H9 (cell line): ENCODE measurements around the gene PLA2G12B. TPM values are rescaled to one million over a fixed set of nuclear protein-coding genes. Genes with fewer than 3 reads are reported as not detected.

ENCODE experiments used
- DNase-seq: peaks from one replicate; pipeline ENCODE4 v3.0.0-alpha.2; 2017
- H2AFZ ChIP-seq: one replicate; pipeline ENCODE4 v1.6.1; 2013; ENCODE audit warnings: mild to moderate bottlenecking, low read length, control low read depth, moderate library complexity
- H2AK5ac ChIP-seq: 2 replicates; pipeline ENCODE4 v1.6.1; 2013; ENCODE audit warnings: low read length, control low read depth, mixed read lengths; ENCODE audit not compliant: insufficient read length
- H2BK120ac ChIP-seq: one replicate; pipeline ENCODE4 v1.6.1; 2013; ENCODE audit warnings: low read depth, mild to moderate bottlenecking, low read length, control low read depth, inconsistent platforms; ENCODE audit not compliant: poor library complexity, severe bottlenecking
- H2BK12ac ChIP-seq: 2 replicates; pipeline ENCODE4 v1.6.1; 2013; ENCODE audit warnings: low read length, control low read depth, mixed read lengths, low read depth; ENCODE audit not compliant: insufficient read length
- H2BK15ac ChIP-seq: 2 replicates; pipeline ENCODE4 v1.6.1; 2013; ENCODE audit warnings: low read depth, low read length, control low read depth
- H2BK20ac ChIP-seq: one replicate; pipeline ENCODE4 v1.6.1; 2013; ENCODE audit warnings: low read depth, mild to moderate bottlenecking, low read length, control low read depth, inconsistent platforms; ENCODE audit not compliant: poor library complexity, severe bottlenecking
- H2BK5ac ChIP-seq: 2 replicates; pipeline ENCODE4 v1.6.1; 2013; ENCODE audit warnings: low read length, control low read depth, mixed read lengths; ENCODE audit not compliant: insufficient read length
- H3K14ac ChIP-seq: 2 replicates; pipeline ENCODE4 v1.6.1; 2013; ENCODE audit warnings: low read length, control low read depth; ENCODE audit not compliant: insufficient read depth
- H3K18ac ChIP-seq: 2 replicates; pipeline ENCODE4 v1.6.1; 2013; ENCODE audit warnings: low read depth, mild to moderate bottlenecking, mixed read lengths, low read length, control low read depth; ENCODE audit not compliant: insufficient read length
- H3K23ac ChIP-seq: 2 replicates; pipeline ENCODE4 v1.6.1; 2013; ENCODE audit warnings: low read length, control low read depth, mixed read lengths, low read depth; ENCODE audit not compliant: insufficient read length
- H3K23me2 ChIP-seq: 2 replicates; pipeline ENCODE4 v1.6.1; 2013; ENCODE audit warnings: low read depth, mild to moderate bottlenecking, mixed read lengths, low read length, control low read depth; ENCODE audit not compliant: insufficient read length, poor library complexity, severe bottlenecking
- H3K27ac ChIP-seq: 2 replicates; pipeline ENCODE4 v1.5.1; 2013; ENCODE audit warnings: low read length, control low read depth, mixed read lengths, low read depth; ENCODE audit not compliant: insufficient read length
- H3K27me3 ChIP-seq: 2 replicates; pipeline ENCODE4 v1.6.1; 2013; ENCODE audit warnings: low read length, control low read depth, inconsistent platforms; ENCODE audit not compliant: insufficient read depth
- H3K4ac ChIP-seq: 2 replicates; pipeline ENCODE4 v1.6.1; 2013; ENCODE audit warnings: low read depth, mild to moderate bottlenecking, control low read depth, inconsistent platforms, low read length, moderate library complexity
- H3K4me1 ChIP-seq: 2 replicates; pipeline ENCODE4 v1.6.1; 2013; ENCODE audit warnings: low read length, control low read depth, inconsistent platforms; ENCODE audit not compliant: insufficient read depth
- H3K4me2 ChIP-seq: 2 replicates; pipeline ENCODE4 v1.6.1; 2013; ENCODE audit warnings: low read length, control low read depth, mixed read lengths; ENCODE audit not compliant: insufficient read length, insufficient read depth
- H3K56ac ChIP-seq: 2 replicates; pipeline ENCODE4 v1.6.1; 2013; ENCODE audit warnings: low read depth, mild to moderate bottlenecking, mixed read lengths, low read length, control low read depth; ENCODE audit not compliant: insufficient read length
- H3K79me1 ChIP-seq: 2 replicates; pipeline ENCODE4 v1.6.1; 2013; ENCODE audit warnings: low read depth, mild to moderate bottlenecking, moderate library complexity, low read length, control low read depth, inconsistent platforms; ENCODE audit not compliant: insufficient read depth, poor library complexity, severe bottlenecking
- H3K79me2 ChIP-seq: 2 replicates; pipeline ENCODE4 v1.6.1; 2013; ENCODE audit warnings: low read length, control low read depth, inconsistent platforms; ENCODE audit not compliant: insufficient read depth
- H3K9ac ChIP-seq: 2 replicates; pipeline ENCODE4 v1.6.1; 2013; ENCODE audit warnings: low read length, control low read depth, mixed read lengths; ENCODE audit not compliant: insufficient read length; ENCODE audit errors: extremely low read depth
- H3K9me3 ChIP-seq: one replicate; pipeline ENCODE4 v1.6.1; 2013; ENCODE audit warnings: low read depth, low read length, inconsistent platforms; ENCODE audit not compliant: control insufficient read depth
- H3T11ph ChIP-seq: one replicate; pipeline ENCODE4 v1.6.1; 2013; ENCODE audit warnings: mild to moderate bottlenecking, low read length, control low read depth, inconsistent platforms
- H4K20me1 ChIP-seq: one replicate; pipeline ENCODE4 v1.6.1; 2013; ENCODE audit not compliant: control insufficient read depth, insufficient read length, insufficient read depth
- H4K5ac ChIP-seq: 2 replicates; pipeline ENCODE4 v1.6.1; 2013; ENCODE audit warnings: low read depth, mild to moderate bottlenecking, mixed read lengths, low read length, control low read depth; ENCODE audit not compliant: insufficient read length
- H4K8ac ChIP-seq: replicated peaks from 2 replicates; pipeline ENCODE4 v1.6.1; 2013; ENCODE audit warnings: low read length, control low read depth, mixed read lengths, low read depth; ENCODE audit not compliant: insufficient read length
- H4K91ac ChIP-seq: 2 replicates; pipeline ENCODE4 v1.6.1; 2013; ENCODE audit warnings: low read depth, mild to moderate bottlenecking, moderate library complexity, mixed read lengths, low read length, control low read depth; ENCODE audit not compliant: insufficient read length
- H3K27ac Mint-ChIP-seq, 3 experiments: 2 replicates in 2 of 3; 3 replicates in 1 of 3; pipeline ENCODE4 v1.8.0; 2020 to 2021; ENCODE audit warnings: mixed read lengths in 3 of 3, mild to moderate bottlenecking in 1 of 3, moderate library complexity in 1 of 3
- H3K27me3 Mint-ChIP-seq: 2 replicates; pipeline ENCODE4 v1.8.0; 2021; ENCODE audit warnings: low read depth, mild to moderate bottlenecking, moderate library complexity, mixed read lengths
- H3K36me3 Mint-ChIP-seq, 3 experiments: 2 replicates in 2 of 3; 3 replicates in 1 of 3; pipeline ENCODE4 v1.8.0; 2020 to 2021; ENCODE audit warnings: low read depth in 3 of 3, mixed read lengths in 3 of 3; ENCODE audit not compliant: insufficient read depth in 1 of 3
- H3K4me1 Mint-ChIP-seq, 2 experiments: 2 replicates each; pipeline ENCODE4 v1.8.0; 2020; ENCODE audit warnings: mixed read lengths in 2 of 2
- H3K4me3 Mint-ChIP-seq, 2 experiments: 2 replicates in 1 of 2; 3 replicates in 1 of 2; pipeline ENCODE4 v1.8.0; 2020 to 2021; ENCODE audit warnings: mild to moderate bottlenecking in 2 of 2, mixed read lengths in 2 of 2, moderate library complexity in 1 of 2
- H3K9me3 Mint-ChIP-seq, 2 experiments: 2 replicates in 1 of 2; 3 replicates in 1 of 2; pipeline ENCODE4 v1.8.0; 2020; ENCODE audit warnings: mild to moderate bottlenecking in 2 of 2, mixed read lengths in 2 of 2, moderate library complexity in 1 of 2
- WGBS: extraction: QIAGEN DNeasy Blood & Tissue Kit; methylation state at CpG from one replicate; pipeline ENCODE4 v1.1.7; 2013; ENCODE audit warnings: missing lambda C conversion rate, low lambda C conversion rate, mixed read lengths; ENCODE audit not compliant: insufficient read length; ENCODE audit errors: extremely low coverage; 5-methylcytosine and 5-hydroxymethylcytosine counted together
- total RNA-seq: library from RNA; stranded (reverse); gene quantifications from 2 replicates; pipeline ENCODE4 v1.2.1, GENCODE V29; 2021
- TF ChIP-seq, protein P1 (sequence below): fragments of 200-600 bp; sonication (generic); conservative IDR thresholded peaks from 3 replicates; pipeline ENCODE4 v1.8.0; 2021; ENCODE audit warnings: antibody characterized with exemption, mild to moderate bottlenecking

The PLA2G12B gene
- total RNA-seq, 1 experiment from 2014 or later, result not detected

DNA sequence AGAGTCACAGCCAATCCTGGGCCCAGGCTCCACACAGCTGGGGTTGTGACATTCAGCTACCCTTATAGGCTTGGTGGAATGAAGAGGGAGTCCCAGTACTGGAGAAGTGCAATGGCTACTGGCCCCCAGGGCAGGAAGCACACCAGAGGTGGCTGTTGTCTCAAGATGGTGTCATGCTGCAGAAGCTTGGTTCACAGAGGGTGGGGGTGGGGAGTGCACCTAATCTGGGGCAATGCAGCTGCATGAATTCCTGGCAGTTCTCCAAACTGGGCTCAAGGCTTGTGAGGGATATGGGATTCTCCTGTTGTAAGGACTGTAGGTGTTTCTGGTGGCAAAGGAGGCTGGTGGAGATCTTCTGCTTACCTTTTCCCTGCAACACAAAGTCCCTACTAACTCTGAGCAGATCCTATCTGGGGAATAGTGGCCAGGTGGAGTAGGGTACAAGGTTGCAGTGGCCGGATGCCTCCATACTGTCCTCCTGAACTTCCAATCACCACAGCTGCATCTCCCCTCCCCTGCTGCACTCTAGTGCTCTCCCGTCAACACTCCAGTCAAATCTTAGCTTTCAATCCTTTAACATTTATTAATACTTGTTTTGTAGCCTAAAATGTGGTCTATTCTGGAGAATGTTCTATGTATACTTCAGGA lies 27.4 kb upstream of the PLA2G12B start:
- peaks cover 6 to 30% (median 19%) of the 10 kb centered on the region in 3 experiments; a peak in 6 of 7 replicates for H3K36me3 Mint-ChIP-seq
- no peaks in the 10 kb centered on the region for H3K27me3 ChIP-seq
- peaks cover 0 to 5% of the 10 kb centered on the region in 2 experiments; a peak in 1 of 4 replicates for H3K4me1 Mint-ChIP-seq
- H3K79me1 ChIP-seq, result no peaks in the 10 kb centered on the region
- no peak for DNase-seq
- no peak overlapping the region for H2AK5ac ChIP-seq
- H3K9ac ChIP-seq, result no peak overlapping the region
- no peak overlapping the region for H3K27ac Mint-ChIP-seq
- peaks cover 32 to 33% of the 10 kb centered on the region in 2 experiments for H3K9me3 Mint-ChIP-seq
- no peak overlapping the region for H3K4me2 ChIP-seq
- no peak overlapping the region for H2AFZ ChIP-seq
- no peak overlapping the region for H4K8ac ChIP-seq
- WGBS, result no CpG with 5 or more reads among the region's 2 CpGs
- H3T11ph ChIP-seq, result no peak overlapping the region
- no peak overlapping the region for H2BK20ac ChIP-seq
- H3K9me3 ChIP-seq, result no peaks in the 10 kb centered on the region
- H4K91ac ChIP-seq, result no peak overlapping the region
- no peak overlapping the region for H2BK5ac ChIP-seq
- H3K23ac ChIP-seq, result no peak overlapping the region
- H3K79me2 ChIP-seq, result no peaks in the 10 kb centered on the region
- no peak overlapping the region for H2BK12ac ChIP-seq
- no peaks in the 10 kb centered on the region for H3K4me1 ChIP-seq
- no peak overlapping the region for H3K4ac ChIP-seq
- no peak overlapping the region for H4K5ac ChIP-seq
- no peaks in the 10 kb centered on the region for H4K20me1 ChIP-seq
- H3K23me2 ChIP-seq, result no peaks in the 10 kb centered on the region
- H3K14ac ChIP-seq, result no peak overlapping the region
- no peaks in the 10 kb centered on the region for H3K27me3 Mint-ChIP-seq
- H3K27ac ChIP-seq, result no peak overlapping the region
- TF ChIP-seq, protein P1, sequence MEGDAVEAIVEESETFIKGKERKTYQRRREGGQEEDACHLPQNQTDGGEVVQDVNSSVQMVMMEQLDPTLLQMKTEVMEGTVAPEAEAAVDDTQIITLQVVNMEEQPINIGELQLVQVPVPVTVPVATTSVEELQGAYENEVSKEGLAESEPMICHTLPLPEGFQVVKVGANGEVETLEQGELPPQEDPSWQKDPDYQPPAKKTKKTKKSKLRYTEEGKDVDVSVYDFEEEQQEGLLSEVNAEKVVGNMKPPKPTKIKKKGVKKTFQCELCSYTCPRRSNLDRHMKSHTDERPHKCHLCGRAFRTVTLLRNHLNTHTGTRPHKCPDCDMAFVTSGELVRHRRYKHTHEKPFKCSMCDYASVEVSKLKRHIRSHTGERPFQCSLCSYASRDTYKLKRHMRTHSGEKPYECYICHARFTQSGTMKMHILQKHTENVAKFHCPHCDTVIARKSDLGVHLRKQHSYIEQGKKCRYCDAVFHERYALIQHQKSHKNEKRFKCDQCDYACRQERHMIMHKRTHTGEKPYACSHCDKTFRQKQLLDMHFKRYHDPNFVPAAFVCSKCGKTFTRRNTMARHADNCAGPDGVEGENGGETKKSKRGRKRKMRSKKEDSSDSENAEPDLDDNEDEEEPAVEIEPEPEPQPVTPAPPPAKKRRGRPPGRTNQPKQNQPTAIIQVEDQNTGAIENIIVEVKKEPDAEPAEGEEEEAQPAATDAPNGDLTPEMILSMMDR, result no peak
- H2BK15ac ChIP-seq, result no peak overlapping the region
- H3K56ac ChIP-seq, result no peak overlapping the region
- H3K4me3 Mint-ChIP-seq, result no peak overlapping the region
- no peak overlapping the region for H3K18ac ChIP-seq
- H2BK120ac ChIP-seq, result no peak overlapping the region
